Measurements from ENCODE around the gene GLUL.

DNA sequence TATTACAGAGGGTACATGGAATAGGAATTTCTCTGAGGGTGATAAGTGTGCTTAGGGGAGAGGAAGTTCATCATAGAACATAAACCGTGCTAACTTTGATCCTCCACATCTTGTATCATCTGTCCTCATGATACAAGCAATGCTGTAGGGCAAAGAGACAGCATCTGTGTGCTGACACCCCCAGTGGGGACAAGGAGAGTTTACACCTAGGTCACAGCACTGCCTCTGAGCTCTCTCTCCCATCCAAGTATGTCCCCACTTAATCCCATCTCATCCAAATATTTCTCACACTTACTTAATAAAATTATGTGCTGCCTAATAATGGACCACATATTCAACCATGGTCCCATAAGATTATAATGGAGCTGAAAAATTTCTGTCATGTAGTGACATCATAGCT is 13.2 kb upstream of the GLUL start:
- TF ChIP-seq L3MBTL2 (conservative IDR thresholded peaks at IDR 0.05) (no peak), ZNF384 (IDR thresholded peaks at IDR 0.05) (no peak), BHLHE40 (IDR thresholded peaks at IDR 0.05; ENCODE audit: borderline replicate concordance) (no peak), LEF1 (IDR thresholded peaks at IDR 0.05; ENCODE audit: borderline replicate concordance) (no peak), FOXK2 (IDR thresholded peaks at IDR 0.05) (no peak), ELF4 (IDR thresholded peaks at IDR 0.05) (no peak), FOXA1 (IDR thresholded peaks at IDR 0.05) (no peak), CTBP1 (IDR thresholded peaks at IDR 0.05; ENCODE audit: borderline replicate concordance) (no peak)
